Caki2 (cell line): ENCODE measurements around the gene GABBR2. TPM values are rescaled to one million over a fixed set of nuclear protein-coding genes. Genes with fewer than 3 reads are reported as not detected.

Source experiments
- DNase-seq: peaks from one replicate; pipeline ENCODE4 v3.0.0-alpha.2; 2015; ENCODE audit warnings: low read depth
- in situ Hi-C: cut with HindIII; loops from 2 replicates; pipeline ENCODE4 v1.10.0; 2016; ENCODE audit warnings: low sequenced_read_pairs, low pct_unique_long_range_greater_than_20kb, mixed read lengths
- total RNA-seq: library from RNA; depleted of rRNA; stranded (reverse); fragments of >200 nt; shearing (Covaris generic); gene quantifications from 2 replicates; pipeline ENCODE4 v1.2.3, GENCODE V29; 2014; ENCODE audit warnings: low replicate concordance

Gene GABBR2
- total RNA-seq, 1 experiment from 2014 or later, result 0.61 TPM

- in situ Hi-C loops, result no loop called here
- no peak for DNase-seq
These were observed 317.3 kb downstream of the GABBR2 start for GRCh38 chr9:98391406-98391805.

- no peak for DNase-seq
- in situ Hi-C loops, result no loop called here
These were observed 323.0 kb downstream of the GABBR2 start for GRCh38 chr9:98385751-98386150.

GRCh38 chr9:98383758-98384157, 325.0 kb downstream of the GABBR2 start:
- DNase-seq, result no peak

GRCh38 chr9:98381311-98382103, 327.2 kb downstream of the GABBR2 start:
- DNase-seq, result no peak
- in situ Hi-C loops, result no loop called here

More at GRCh38 chr9:98383758-98384157, 325.0 kb downstream of the GABBR2 start:
- in situ Hi-C loops, result no loop called here

- in situ Hi-C loops, result no loop called here
- DNase-seq, result peak; percentile 56
These were observed 328.6 kb downstream of the GABBR2 start for GRCh38 chr9:98380065-98380681.

GRCh38 chr9:98379572-98379971, 329.2 kb downstream of the GABBR2 start:
- in situ Hi-C loops, result no loop called here
- no peak for DNase-seq

GRCh38 chr9:98378794-98379193, 329.9 kb downstream of the GABBR2 start:
- in situ Hi-C loops, result no loop called here

GRCh38 chr9:98378206-98378780, 330.4 kb downstream of the GABBR2 start:
- in situ Hi-C loops, result no loop called here
- DNase-seq, result no peak

More at GRCh38 chr9:98378794-98379193, 329.9 kb downstream of the GABBR2 start:
- no peak for DNase-seq

GRCh38 chr9:98375138-98375726, 333.5 kb downstream of the GABBR2 start:
- in situ Hi-C loops, result no loop called here

GRCh38 chr9:98374385-98375051, 334.2 kb downstream of the GABBR2 start:
- in situ Hi-C loops, result no loop called here

More at GRCh38 chr9:98375138-98375726, 333.5 kb downstream of the GABBR2 start:
- DNase-seq, result peak; percentile 79

GRCh38 chr9:98373609-98374008, 335.1 kb downstream of the GABBR2 start:
- in situ Hi-C loops, result no loop called here
- DNase-seq, result no peak

More at GRCh38 chr9:98374385-98375051, 334.2 kb downstream of the GABBR2 start:
- DNase-seq, result peak; percentile 95

- in situ Hi-C loops, result no loop called here
- DNase-seq, result no peak
These were observed 336.5 kb downstream of the GABBR2 start for GRCh38 chr9:98372077-98372836.

- no peak for DNase-seq
- in situ Hi-C loops, result no loop called here
These were observed 337.8 kb downstream of the GABBR2 start for GRCh38 chr9:98370976-98371315.

GRCh38 chr9:98370300-98370975, 338.3 kb downstream of the GABBR2 start:
- in situ Hi-C loops, result no loop called here
- DNase-seq, result no peak

- no peak for DNase-seq
- in situ Hi-C loops, result no loop called here
These were observed 338.8 kb downstream of the GABBR2 start for GRCh38 chr9:98369896-98370295.

- in situ Hi-C loops, result no loop called here
- DNase-seq, result no peak
These were observed 339.3 kb downstream of the GABBR2 start for GRCh38 chr9:98369471-98369870.

GRCh38 chr9:98369066-98369425, 339.7 kb downstream of the GABBR2 start:
- DNase-seq, result no peak
- in situ Hi-C loops, result no loop called here
